ENCODE results near the gene SHB. TPM values are rescaled to one million over a fixed set of nuclear protein-coding genes. Genes with fewer than 3 reads are reported as not detected.
A peak's percentile ranks its signal among the peaks of the same experiment; 100 is the strongest.

Gene SHB
- total RNA-seq, 2 donors from 2014 or later = 53.2 to 54.8 TPM

- Histone ChIP-seq H3K27ac (no peak overlapping the region), H3K9me3 (no peaks in the 10 kb centered on the region), H3K36me3 (no peaks in the 10 kb centered on the region), H3K4me3 (no peak overlapping the region), H3K4me1 (replicated peaks) (no peaks in the 10 kb centered on the region), H3K27me3 (replicated peaks; ENCODE audit: insufficient read depth) (no peaks in the 10 kb centered on the region)
- intact Hi-C loops (cut with DNase I) = no loop called here
- no peak for DNase-seq (ENCODE audit: low spot score)
- TF ChIP-seq POLR2AphosphoS5 (IDR thresholded peaks at IDR 0.05) (no peak), POLR2A (IDR thresholded peaks at IDR 0.05) (no peak)
- TF ChIP-seq, protein P1, sequence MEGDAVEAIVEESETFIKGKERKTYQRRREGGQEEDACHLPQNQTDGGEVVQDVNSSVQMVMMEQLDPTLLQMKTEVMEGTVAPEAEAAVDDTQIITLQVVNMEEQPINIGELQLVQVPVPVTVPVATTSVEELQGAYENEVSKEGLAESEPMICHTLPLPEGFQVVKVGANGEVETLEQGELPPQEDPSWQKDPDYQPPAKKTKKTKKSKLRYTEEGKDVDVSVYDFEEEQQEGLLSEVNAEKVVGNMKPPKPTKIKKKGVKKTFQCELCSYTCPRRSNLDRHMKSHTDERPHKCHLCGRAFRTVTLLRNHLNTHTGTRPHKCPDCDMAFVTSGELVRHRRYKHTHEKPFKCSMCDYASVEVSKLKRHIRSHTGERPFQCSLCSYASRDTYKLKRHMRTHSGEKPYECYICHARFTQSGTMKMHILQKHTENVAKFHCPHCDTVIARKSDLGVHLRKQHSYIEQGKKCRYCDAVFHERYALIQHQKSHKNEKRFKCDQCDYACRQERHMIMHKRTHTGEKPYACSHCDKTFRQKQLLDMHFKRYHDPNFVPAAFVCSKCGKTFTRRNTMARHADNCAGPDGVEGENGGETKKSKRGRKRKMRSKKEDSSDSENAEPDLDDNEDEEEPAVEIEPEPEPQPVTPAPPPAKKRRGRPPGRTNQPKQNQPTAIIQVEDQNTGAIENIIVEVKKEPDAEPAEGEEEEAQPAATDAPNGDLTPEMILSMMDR (IDR thresholded peaks at IDR 0.05) = no peak
- 89% methylated on average over 2 of the region's 2 CpGs for WGBS
Observed at GRCh38 chr9:37957664-37957953, 111.4 kb downstream of the SHB start.

DNA sequence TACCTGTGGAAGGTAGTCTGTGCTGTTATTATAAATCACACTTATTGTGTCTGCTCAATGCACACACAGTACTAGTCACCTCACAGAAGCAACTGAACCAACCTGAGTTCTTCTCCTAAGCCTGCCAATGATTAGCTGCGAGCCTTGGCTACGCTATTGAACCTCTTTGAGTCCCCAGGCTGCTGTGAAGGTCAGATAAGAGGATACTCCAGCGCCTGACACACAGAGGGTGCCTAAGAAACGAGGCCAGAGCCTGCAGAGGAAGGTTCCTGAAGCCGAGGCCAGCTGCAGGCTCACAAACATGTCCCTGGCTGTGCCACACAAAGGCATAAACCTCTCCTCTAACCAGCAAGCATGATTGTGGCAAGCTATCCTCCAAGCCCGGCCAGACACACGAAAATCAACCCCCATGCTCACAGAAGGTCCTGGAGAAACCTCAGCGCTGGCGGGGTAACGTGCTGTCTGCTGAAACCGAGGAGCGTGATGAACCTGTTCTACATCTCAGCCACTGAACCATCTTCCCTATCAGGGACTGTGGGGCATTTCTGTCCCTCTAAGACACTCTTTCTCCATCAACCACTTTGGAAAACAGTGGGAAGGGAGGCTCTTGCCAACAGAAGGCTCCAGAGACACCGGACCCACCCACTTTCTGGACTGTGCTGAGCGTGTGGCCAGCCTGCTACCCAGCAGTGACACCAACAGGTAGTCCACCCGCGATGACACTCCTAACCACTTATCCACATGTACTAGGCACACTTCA, 111.9 kb downstream of the SHB start:
- H3K36me3 ChIP-seq = no peaks in the 10 kb centered on the region
- WGBS = 81% methylated on average over 16 of the region's 16 CpGs
- TF ChIP-seq POLR2AphosphoS5 (IDR thresholded peaks at IDR 0.05) (no peak), POLR2A (IDR thresholded peaks at IDR 0.05) (no peak)
- TF ChIP-seq, protein P1 (IDR thresholded peaks at IDR 0.05) = no peak
- H3K4me3 ChIP-seq = no peak overlapping the region
- no peak overlapping the region for H3K27ac ChIP-seq
- no peaks in the 10 kb centered on the region for H3K27me3 ChIP-seq (replicated peaks; ENCODE audit: insufficient read depth)
- no peak for DNase-seq (ENCODE audit: low spot score)
- no peaks in the 10 kb centered on the region for H3K4me1 ChIP-seq (replicated peaks)
- H3K9me3 ChIP-seq = no peaks in the 10 kb centered on the region
- intact Hi-C loops (cut with DNase I) = no loop called here

DNA sequence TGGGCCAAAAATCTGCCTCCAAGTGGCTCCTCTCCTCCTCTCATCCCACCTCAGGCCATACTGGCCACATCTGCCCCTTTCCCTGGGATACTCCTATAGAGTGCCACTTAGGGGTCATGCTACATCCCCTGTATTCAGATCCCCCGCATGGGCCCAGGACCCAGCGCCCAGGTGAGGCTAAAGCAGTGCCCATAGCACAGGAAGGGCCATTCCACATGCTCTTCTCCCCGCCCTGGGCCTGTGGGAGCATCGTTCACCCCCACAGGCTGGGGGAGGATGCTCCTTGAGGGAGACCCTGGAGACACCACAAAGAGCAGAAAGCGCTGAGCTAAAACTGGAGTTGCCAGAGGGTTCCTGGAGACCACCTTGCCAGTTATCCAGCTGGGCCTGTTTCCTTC, 112.6 kb downstream of the SHB start:
- Histone ChIP-seq H3K27me3 (replicated peaks; ENCODE audit: insufficient read depth) (no peaks in the 10 kb centered on the region), H3K4me1 (replicated peaks) (no peaks in the 10 kb centered on the region), H3K36me3 (no peaks in the 10 kb centered on the region), H3K4me3 (no peak overlapping the region), H3K9me3 (no peaks in the 10 kb centered on the region), H3K27ac (no peak overlapping the region)
- WGBS = 100% methylated on average over 5 of the region's 5 CpGs
- intact Hi-C loops (cut with DNase I) = no loop called here
- no peak for DNase-seq (ENCODE audit: low spot score)
- TF ChIP-seq, protein P1 (IDR thresholded peaks at IDR 0.05) = no peak
- TF ChIP-seq POLR2AphosphoS5 (IDR thresholded peaks at IDR 0.05) (no peak), POLR2A (IDR thresholded peaks at IDR 0.05) (no peak)

- intact Hi-C loops (cut with DNase I) = no loop called here
- no peak for TF ChIP-seq POLR2AphosphoS5 (IDR thresholded peaks at IDR 0.05)
- TF ChIP-seq, protein P1 (IDR thresholded peaks at IDR 0.05) = no peak
- TF ChIP-seq POLR2A (IDR thresholded peaks at IDR 0.05) = no peak
- WGBS = 89% methylated on average over 15 of the region's 16 CpGs
Observed at GRCh38 chr9:37955781-37956422, 113.1 kb downstream of the SHB start.

DNA sequence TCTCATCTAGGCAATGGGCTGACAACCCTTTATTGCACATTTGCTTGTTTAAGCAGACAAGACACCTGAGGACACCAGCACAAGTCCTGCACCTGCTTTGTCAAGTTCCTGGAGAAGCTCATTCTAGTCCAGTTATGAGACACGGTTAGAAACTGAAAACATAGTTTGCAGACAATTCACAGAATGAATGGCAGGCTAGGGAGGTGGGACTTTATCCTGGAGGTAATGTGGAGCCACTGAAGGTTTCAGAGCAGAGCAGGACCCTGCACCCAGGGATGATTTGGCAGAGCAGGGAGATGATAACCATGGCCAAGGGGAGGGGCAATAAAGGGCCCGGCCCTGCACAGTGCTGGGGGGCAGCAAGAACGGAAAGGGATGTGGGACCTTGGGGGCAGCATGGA, 114.4 kb downstream of the SHB start:
- H3K9me3 ChIP-seq = no peaks in the 10 kb centered on the region
- intact Hi-C loops (cut with DNase I) = no loop called here
- 44% methylated on average over 3 of the region's 3 CpGs for WGBS
- H3K36me3 ChIP-seq = no peaks in the 10 kb centered on the region
- H3K4me1 ChIP-seq (replicated peaks) = no peaks in the 10 kb centered on the region
- no peaks in the 10 kb centered on the region for H3K27me3 ChIP-seq (replicated peaks; ENCODE audit: insufficient read depth)
- peak overlapping the region in 1 of 2 donors; percentile 20 for H3K27ac ChIP-seq
- TF ChIP-seq POLR2A (IDR thresholded peaks at IDR 0.05) (no peak), POLR2AphosphoS5 (IDR thresholded peaks at IDR 0.05) (no peak)
- TF ChIP-seq, protein P1 (IDR thresholded peaks at IDR 0.05) = no peak
- no peak for DNase-seq (ENCODE audit: low spot score)
- H3K4me3 ChIP-seq = no peak overlapping the region

More at GRCh38 chr9:37955781-37956422, 113.1 kb downstream of the SHB start:
- Histone ChIP-seq H3K9me3 (no peaks in the 10 kb centered on the region), H3K27ac (no peak overlapping the region), H3K36me3 (no peaks in the 10 kb centered on the region), H3K27me3 (replicated peaks; ENCODE audit: insufficient read depth) (no peaks in the 10 kb centered on the region), H3K4me1 (replicated peaks) (no peaks in the 10 kb centered on the region), H3K4me3 (no peak overlapping the region)
- no peak for DNase-seq (ENCODE audit: low spot score)

Measured in prostate gland (tissue), 2 donors.